ENCODE results near the gene C17orf75. TPM values are rescaled to one million over a fixed set of nuclear protein-coding genes. Genes with fewer than 3 reads are reported as not detected.

Gene C17orf75
- total RNA-seq, 4 donors from 2014 or later, result 9.2 to 16.7 (median 13.2) TPM

GRCh38 chr17:32297860-32298259 lies 44.1 kb downstream of the C17orf75 start:
- Histone ChIP-seq H3K4me1 (peaks cover 0 to 14% (median 0%) of the 10 kb centered on the region in 3 donors), H3K9me3 (no peaks in the 10 kb centered on the region), H3K36me3 (no peaks in the 10 kb centered on the region), H3K27ac (no peak overlapping the region), H3K27me3 (no peaks in the 10 kb centered on the region), H3K4me3 (no peak overlapping the region)
- 90% methylated on average over 2 of the region's 6 CpGs; no CpG with 5 or more reads in 1 of the 2 donors for WGBS, 2 donors (ENCODE audit: low coverage in 1 of 2)
- TF ChIP-seq POLR2A (IDR thresholded peaks at IDR 0.05) (no peak), POLR2AphosphoS5 (IDR thresholded peaks at IDR 0.05) (no peak), EP300 (IDR thresholded peaks at IDR 0.05) (no peak)
- TF ChIP-seq, protein P1, sequence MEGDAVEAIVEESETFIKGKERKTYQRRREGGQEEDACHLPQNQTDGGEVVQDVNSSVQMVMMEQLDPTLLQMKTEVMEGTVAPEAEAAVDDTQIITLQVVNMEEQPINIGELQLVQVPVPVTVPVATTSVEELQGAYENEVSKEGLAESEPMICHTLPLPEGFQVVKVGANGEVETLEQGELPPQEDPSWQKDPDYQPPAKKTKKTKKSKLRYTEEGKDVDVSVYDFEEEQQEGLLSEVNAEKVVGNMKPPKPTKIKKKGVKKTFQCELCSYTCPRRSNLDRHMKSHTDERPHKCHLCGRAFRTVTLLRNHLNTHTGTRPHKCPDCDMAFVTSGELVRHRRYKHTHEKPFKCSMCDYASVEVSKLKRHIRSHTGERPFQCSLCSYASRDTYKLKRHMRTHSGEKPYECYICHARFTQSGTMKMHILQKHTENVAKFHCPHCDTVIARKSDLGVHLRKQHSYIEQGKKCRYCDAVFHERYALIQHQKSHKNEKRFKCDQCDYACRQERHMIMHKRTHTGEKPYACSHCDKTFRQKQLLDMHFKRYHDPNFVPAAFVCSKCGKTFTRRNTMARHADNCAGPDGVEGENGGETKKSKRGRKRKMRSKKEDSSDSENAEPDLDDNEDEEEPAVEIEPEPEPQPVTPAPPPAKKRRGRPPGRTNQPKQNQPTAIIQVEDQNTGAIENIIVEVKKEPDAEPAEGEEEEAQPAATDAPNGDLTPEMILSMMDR (IDR thresholded peaks at IDR 0.05), result no peak
- ATAC-seq, result no peak

DNA sequence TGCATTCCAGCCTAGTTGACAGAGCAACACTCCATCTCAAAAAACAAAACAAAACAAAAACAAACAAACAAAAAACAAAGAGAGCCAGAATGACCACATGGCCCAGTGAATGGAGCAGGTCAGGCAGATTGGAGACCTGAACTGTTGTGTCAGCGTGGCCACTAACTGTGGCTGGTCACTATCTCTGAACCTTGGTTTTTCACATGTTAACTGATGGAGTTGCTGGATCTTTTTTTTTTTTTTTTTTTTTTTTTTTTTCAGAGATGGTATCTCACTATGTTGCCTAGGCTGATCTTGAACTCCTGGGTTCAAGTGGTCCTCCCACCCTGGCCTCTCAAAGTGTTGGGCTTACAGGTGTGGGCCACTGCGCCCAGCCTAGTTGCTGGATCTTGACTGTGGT lies 44.5 kb downstream of the C17orf75 start:
- 90 to 100% methylated on average over 1 of the region's 2 CpGs for WGBS, 2 donors (ENCODE audit: low coverage in 1 of 2)
- Histone ChIP-seq H3K27me3 (no peaks in the 10 kb centered on the region), H3K4me3 (no peak overlapping the region), H3K9me3 (no peaks in the 10 kb centered on the region), H3K4me1 (peaks cover 0 to 14% (median 0%) of the 10 kb centered on the region in 3 donors), H3K27ac (no peak overlapping the region), H3K36me3 (no peaks in the 10 kb centered on the region)
- no peak for ATAC-seq
- TF ChIP-seq, protein P1 (IDR thresholded peaks at IDR 0.05), result no peak
- no peak for TF ChIP-seq POLR2A (IDR thresholded peaks at IDR 0.05)
- no peak for TF ChIP-seq POLR2AphosphoS5 (IDR thresholded peaks at IDR 0.05)
- TF ChIP-seq EP300 (IDR thresholded peaks at IDR 0.05), result no peak

GRCh38 chr17:32292094-32292493 lies 49.9 kb downstream of the C17orf75 start:
- ATAC-seq, result no peak
- no peaks in the 10 kb centered on the region for H3K9me3 ChIP-seq
- no peak overlapping the region for H3K27ac ChIP-seq
- WGBS, 2 donors (ENCODE audit: low coverage in 1 of 2), result 60 to 79% methylated on average over 3 to 4 of the region's 4 CpGs
- no peaks in the 10 kb centered on the region for H3K36me3 ChIP-seq
- H3K4me1 ChIP-seq, result no peaks in the 10 kb centered on the region
- no peak overlapping the region for H3K4me3 ChIP-seq
- no peak for TF ChIP-seq POLR2AphosphoS5 (IDR thresholded peaks at IDR 0.05)
- TF ChIP-seq, protein P1 (IDR thresholded peaks at IDR 0.05), result no peak
- no peak for TF ChIP-seq EP300 (IDR thresholded peaks at IDR 0.05)
- TF ChIP-seq POLR2A (IDR thresholded peaks at IDR 0.05), result no peak
- no peaks in the 10 kb centered on the region for H3K27me3 ChIP-seq

GRCh38 chr17:32289471-32290070 lies 52.4 kb downstream of the C17orf75 start:
- Histone ChIP-seq H3K4me3 (no peak overlapping the region), H3K4me1 (no peaks in the 10 kb centered on the region), H3K27ac (no peak overlapping the region), H3K27me3 (peaks cover 7% of the 10 kb centered on the region), H3K9me3 (no peaks in the 10 kb centered on the region), H3K36me3 (no peaks in the 10 kb centered on the region)
- 83 to 100% methylated on average over 1 to 9 of the region's 9 CpGs for WGBS, 2 donors (ENCODE audit: low coverage in 1 of 2)
- TF ChIP-seq, protein P1 (IDR thresholded peaks at IDR 0.05), result no peak
- TF ChIP-seq EP300 (IDR thresholded peaks at IDR 0.05) (no peak), POLR2A (IDR thresholded peaks at IDR 0.05) (no peak), POLR2AphosphoS5 (IDR thresholded peaks at IDR 0.05) (no peak)
- no peak for ATAC-seq

- Histone ChIP-seq H3K36me3 (no peaks in the 10 kb centered on the region), H3K27ac (no peak overlapping the region), H3K4me3 (no peak overlapping the region), H3K27me3 (peaks cover 14% of the 10 kb centered on the region), H3K4me1 (no peaks in the 10 kb centered on the region), H3K9me3 (no peaks in the 10 kb centered on the region)
- ATAC-seq, result no peak
- TF ChIP-seq, protein P1 (IDR thresholded peaks at IDR 0.05), result no peak
- TF ChIP-seq POLR2A (IDR thresholded peaks at IDR 0.05), result no peak
- no peak for TF ChIP-seq POLR2AphosphoS5 (IDR thresholded peaks at IDR 0.05)
- no peak for TF ChIP-seq EP300 (IDR thresholded peaks at IDR 0.05)
- 58 to 82% methylated on average over 2 to 3 of the region's 11 CpGs for WGBS, 2 donors (ENCODE audit: low coverage in 1 of 2)
These were observed 53.4 kb downstream of the C17orf75 start for GRCh38 chr17:32288615-32289014.

Data from gastroesophageal sphincter (tissue), 4 donors.